Bladder microvascular endothelial cell (primary cell): ENCODE results near the gene AUNIP. TPM values are rescaled to one million over a fixed set of nuclear protein-coding genes. Genes with fewer than 3 reads are reported as not detected.

Experiments
- total RNA-seq: library from RNA; depleted of rRNA; stranded (reverse); fragments of >200 nt; gene quantifications from 2 replicates; pipeline ENCODE4 v1.2.3, GENCODE V29; 2014

Gene AUNIP, protein sequence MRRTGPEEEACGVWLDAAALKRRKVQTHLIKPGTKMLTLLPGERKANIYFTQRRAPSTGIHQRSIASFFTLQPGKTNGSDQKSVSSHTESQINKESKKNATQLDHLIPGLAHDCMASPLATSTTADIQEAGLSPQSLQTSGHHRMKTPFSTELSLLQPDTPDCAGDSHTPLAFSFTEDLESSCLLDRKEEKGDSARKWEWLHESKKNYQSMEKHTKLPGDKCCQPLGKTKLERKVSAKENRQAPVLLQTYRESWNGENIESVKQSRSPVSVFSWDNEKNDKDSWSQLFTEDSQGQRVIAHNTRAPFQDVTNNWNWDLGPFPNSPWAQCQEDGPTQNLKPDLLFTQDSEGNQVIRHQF
- 2.1 and 3.1 TPM in 2 replicates for total RNA-seq

DNA sequence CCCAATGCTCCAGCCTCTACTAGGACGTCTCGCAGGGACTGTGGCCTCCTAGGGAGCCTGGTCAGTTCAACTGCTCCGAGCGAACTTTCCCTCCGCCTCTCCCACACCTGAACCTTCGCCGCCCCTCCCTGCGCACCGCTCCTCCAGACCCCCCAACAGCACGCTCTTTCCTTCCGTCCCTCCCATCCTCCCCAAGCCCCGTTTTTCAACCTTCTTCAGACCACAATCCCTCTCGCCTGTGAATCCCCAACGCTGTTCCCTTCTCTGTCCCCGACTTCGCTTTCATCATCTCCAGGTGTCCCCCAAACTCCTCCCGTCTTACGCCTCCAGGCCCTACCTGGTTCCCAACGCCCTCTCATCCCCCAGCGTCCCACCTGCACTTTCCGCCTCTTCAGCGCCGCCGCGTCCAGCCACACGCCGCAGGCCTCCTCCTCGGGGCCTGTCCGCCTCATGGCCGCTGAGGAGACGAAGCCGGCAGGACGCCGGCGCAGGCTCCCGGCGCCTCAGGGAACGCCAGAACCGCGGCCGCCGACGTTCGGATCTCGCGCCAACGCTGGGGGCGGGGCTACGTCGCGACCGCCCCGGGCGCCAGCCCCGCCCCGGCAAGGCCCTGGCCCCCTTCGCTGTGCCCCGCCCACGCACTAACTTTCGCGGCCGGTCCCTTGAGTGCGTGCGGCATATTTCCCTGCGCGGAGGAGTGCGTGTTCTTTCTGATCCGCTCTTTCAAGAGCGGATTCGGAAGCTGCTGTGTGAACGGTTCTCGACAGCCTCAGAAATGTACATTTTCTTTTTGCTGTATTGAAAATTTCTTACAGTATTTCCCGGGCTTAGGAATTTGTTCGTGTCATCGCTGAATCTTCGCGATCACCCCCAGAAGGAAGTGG is at the start of gene AUNIP:
Gene AUNIP, minus strand, starts transcription at position 552 of the 884 bp plus-strand sequence. Its CDS starts 100 bp downstream, at position 452.

GRCh38 chr1:25905680-25906643 is 46.7 kb upstream of the AUNIP start, which contains the start of gene STMN1:
STMN1 (minus strand) TSS chr1:25906419; CDS start chr1:25904676, 1,743 bp downstream.

DNA sequence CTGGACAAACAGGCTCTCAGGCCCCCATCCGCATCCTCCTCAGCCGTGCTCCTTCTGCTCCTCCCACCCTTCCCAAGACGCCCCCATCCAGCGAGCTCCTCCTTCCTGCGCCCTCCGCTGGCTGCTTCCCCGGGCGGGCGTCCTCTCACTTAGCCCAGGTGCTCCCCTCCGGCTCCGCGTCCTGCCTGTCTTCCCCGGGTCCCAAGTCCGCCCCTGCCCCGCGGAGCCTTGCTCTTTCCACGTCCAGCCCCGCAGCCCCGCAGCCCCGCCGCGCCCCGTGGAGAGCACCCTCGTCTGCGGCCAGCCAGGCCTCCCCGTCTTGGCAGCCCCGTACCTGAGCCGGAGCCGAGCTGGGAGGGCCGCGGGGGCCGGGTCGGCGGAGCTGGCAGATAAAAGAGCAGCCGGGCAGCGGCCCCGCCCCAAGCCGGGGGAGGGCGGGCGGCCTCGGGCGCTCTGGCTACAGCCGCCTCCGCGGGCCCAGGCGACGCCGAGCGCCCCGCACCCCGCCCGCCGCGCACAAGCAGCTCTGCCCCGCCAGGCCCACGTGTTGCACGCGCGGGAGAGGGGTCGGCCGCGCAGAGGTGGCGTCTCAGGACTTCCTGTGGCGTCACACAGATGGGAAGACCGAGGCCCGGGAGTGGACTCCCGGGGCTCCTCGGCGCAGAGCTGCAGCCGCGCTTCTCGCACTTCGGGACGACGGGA is 16.0 kb upstream of the AUNIP start, which contains the start of gene PAQR7:
Gene PAQR7, minus strand, starts transcription at position 555 of the 702 bp plus-strand sequence. CDS start 11,869 bp downstream, outside the sequence.

DNA sequence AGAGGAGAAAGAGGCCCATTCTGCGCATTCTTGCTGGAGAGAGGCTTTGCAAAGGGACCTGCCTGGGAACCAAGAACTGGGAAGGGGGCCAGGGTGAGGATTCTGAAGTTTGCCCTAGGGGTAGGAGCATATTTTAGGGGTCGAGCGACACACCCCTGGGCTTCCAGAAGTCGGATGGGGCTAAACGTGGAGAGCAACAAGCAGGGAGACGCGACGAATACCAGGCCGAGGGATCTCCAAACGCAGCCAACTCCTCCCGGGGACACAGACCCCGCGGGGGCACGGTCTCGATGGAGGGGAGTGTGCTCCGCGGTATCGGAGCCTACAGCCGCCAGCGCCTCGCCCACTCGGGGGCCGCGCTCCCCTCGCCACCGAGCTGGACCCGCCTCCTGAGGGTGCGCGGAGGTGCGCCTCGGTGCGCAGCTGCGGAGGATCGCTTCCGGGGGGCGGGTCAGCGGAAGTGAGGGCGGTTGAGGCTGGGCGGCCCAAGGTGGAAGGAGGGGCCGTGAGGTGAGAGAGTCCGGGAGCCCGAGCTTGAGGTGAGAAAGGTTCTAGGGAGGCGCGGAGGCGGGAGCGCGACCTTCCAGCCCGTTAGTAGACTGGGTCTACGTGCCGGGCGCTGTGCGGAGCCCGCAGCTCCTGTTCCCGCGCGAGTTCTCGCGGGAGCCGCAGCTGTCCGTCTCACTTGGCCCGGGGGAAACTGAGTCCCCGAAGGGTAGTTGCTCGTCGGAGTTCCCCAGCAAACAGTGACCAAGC is 39.6 kb downstream of the AUNIP start, which contains the start of gene MTFR1L:
Gene MTFR1L, plus strand, starts transcription at position 464 of the 756 bp plus-strand sequence. CDS start 3,151 bp downstream, outside the sequence.

GRCh38 chr1:25799935-25800702 is 59.1 kb downstream of the AUNIP start, which contains the start of gene SELENON:
SELENON (plus strand) TSS chr1:25800193; CDS start chr1:25800231, 38 bp downstream.

Other genes starting within 250 kb of the AUNIP start
- 0.25 and 0.49 TPM in 2 replicates for gene MAN1C1, start 242.7 kb downstream of the AUNIP start, total RNA-seq
- gene SELENON, start 59.3 kb downstream of the AUNIP start, total RNA-seq, result 20.1 and 69.8 TPM in 2 replicates
- gene MTFR1L, start 39.5 kb downstream of the AUNIP start, total RNA-seq, result 15.2 and 21.5 TPM in 2 replicates
- 4.5 and 9.1 TPM in 2 replicates for gene PAQR7, start 16.3 kb upstream of the AUNIP start, total RNA-seq
- gene STMN1, start 47.0 kb upstream of the AUNIP start, total RNA-seq, result 119 and 151 TPM in 2 replicates
- gene PAFAH2, start 138.6 kb upstream of the AUNIP start, total RNA-seq, result 3.6 and 17.9 TPM in 2 replicates
- gene EXTL1, start 162.3 kb upstream of the AUNIP start, total RNA-seq, result not detected in 2 replicates
- gene SLC30A2, start 186.7 kb upstream of the AUNIP start, total RNA-seq, result not detected in 2 replicates
- under 0.01 TPM in 1 of 2 replicates, not detected in the other for gene TRIM63, start 208.2 kb upstream of the AUNIP start, total RNA-seq